Psoas muscle (tissue), 8 donors: ENCODE data around the gene BMPR1B. TPM values are rescaled to one million over a fixed set of nuclear protein-coding genes. Genes with fewer than 3 reads are reported as not detected.

Source experiments
- ATAC-seq, 4 donors: fragments of 200-7000 bp; cut with Tn5 transposase; one replicate each; pipeline ENCODE4 v1.9.1; 2020; ENCODE audit warnings: moderate library complexity in 3 of 4, mild to moderate bottlenecking in 2 of 4
- DNase-seq, 2 donors: peaks; one replicate each; pipeline ENCODE4 v3.0.0-alpha.2; 2020
- H3K27ac ChIP-seq: fragments of 200-600 bp; one replicate; pipeline ENCODE4 v1.8.0; 2022
- H3K27me3 ChIP-seq, 3 donors: fragments of 200-600 bp in 1 of 3; one replicate each; pipeline versions ENCODE4 v1.6.1 to v1.8.0; 2013 to 2022; ENCODE audit warnings: low read length in 2 of 3, mild to moderate bottlenecking in 2 of 3, moderate library complexity in 1 of 3; ENCODE audit not compliant: insufficient read depth in 3 of 3
- H3K36me3 ChIP-seq, 2 donors: fragments of 200-600 bp in 1 of 2; one replicate each; pipeline versions ENCODE4 v1.6.1 to v1.8.0; 2013 to 2022; ENCODE audit warnings: low read depth in 1 of 2, mild to moderate bottlenecking in 1 of 2, moderate library complexity in 1 of 2; ENCODE audit not compliant: insufficient read depth in 1 of 2
- H3K4me1 ChIP-seq: fragments of 200-600 bp; one replicate; pipeline ENCODE4 v1.8.0; 2022
- H3K4me3 ChIP-seq: fragments of 200-600 bp; one replicate; pipeline ENCODE4 v1.8.0; 2022; ENCODE audit warnings: mild to moderate bottlenecking
- H3K9me3 ChIP-seq: fragments of 200-600 bp; one replicate; pipeline ENCODE4 v1.8.0; 2022
- CTCF ChIP-seq: fragments of 200-600 bp; IDR thresholded peaks from one replicate; pipeline ENCODE4 v1.8.0; 2022; ENCODE audit warnings: antibody characterized with exemption
- WGBS, 3 donors: extraction: QIAGEN DNeasy Blood & Tissue Kit; methylation state at CpG; one replicate each; pipeline versions ENCODE4 v1.1.6 to v1.1.7; 2013; 5-methylcytosine and 5-hydroxymethylcytosine counted together
- intact Hi-C, 2 donors: fragments of 100-400 bp; cut with DNase I; formaldehyde crosslinking; loops; one replicate each; pipeline versions ENCODE4 v1.11.0 to v1.14.2; 2022
- polyA plus RNA-seq, 3 donors: library from polyadenylated mRNA; stranded (reverse); fragments of 200-250 nt; gene quantifications; one replicate each; pipeline ENCODE4 v1.2.3, GENCODE V29; 2013
- total RNA-seq, 4 donors: library from RNA; stranded (reverse); fragmentation: NEBNext Ultra II Directional in 2 of 4; extraction: Animal tissue kit (Norgen Biotek cat#: 25700) in 2 of 4; gene quantifications; one replicate each; pipeline versions ENCODE4 v1.2.1 to v1.2.4, GENCODE V29; 2021 to 2023
- donor health status: healthy with polysubstance abuse.
- donor health status: DM: no; HTN: no; CAD: no; lungs with moderate emphysema.
- donor health status: Bipolar disorder and iron deficiency.
- donor health status: healthy.
- donor health status: DM: yes; HTN: yes; CAD: no.
- donor health status: DM: no; HTN: no; CAD: no.
- donor health status: DM: no; HTN: no; CAD: no.
- donor health status: DM: yes; HTN: yes; CAD: no.

Gene BMPR1B
- total and polyA plus RNA-seq, 7 donors, result 0.26 to 13.0 (median 1.0) TPM

- Histone ChIP-seq H3K4me3 (peak overlapping the region; percentile 8), H3K4me1 (peaks cover 12% of the 10 kb centered on the region), H3K27ac (no peak overlapping the region), H3K9me3 (no peaks in the 10 kb centered on the region), H3K27me3 (no peaks in the 10 kb centered on the region), H3K36me3 (no peaks in the 10 kb centered on the region)
- TF ChIP-seq CTCF, result no peak
- 29 to 39% (median 33%) methylated on average over 3 of the region's 3 CpGs for WGBS, 3 donors
- intact Hi-C loops, result loop anchor here (5.0 kb wide), 2 partner anchors 94 to 469 kb away; no protein-coding TSS in a partner anchor
- DNase-seq, result no peak
- ATAC-seq, result peak; percentile 86 to 95 (median 93)
Observed at GRCh38 chr4:95091272-95091671, 333.5 kb downstream of the BMPR1B start.

GRCh38 chr4:95092766-95093165 lies 335.0 kb downstream of the BMPR1B start:
- Histone ChIP-seq H3K36me3 (no peaks in the 10 kb centered on the region), H3K4me3 (peak overlapping the region; percentile 44), H3K27me3 (no peaks in the 10 kb centered on the region), H3K27ac (no peak overlapping the region), H3K9me3 (no peaks in the 10 kb centered on the region), H3K4me1 (peaks cover 12% of the 10 kb centered on the region)
- no peak for ATAC-seq
- DNase-seq, result no peak
- intact Hi-C loops, result loop anchor here (5.0 kb wide), 2 partner anchors 95 to 470 kb away; no protein-coding TSS in a partner anchor
- TF ChIP-seq CTCF, result no peak
- WGBS, 3 donors, result 15 to 33% (median 21%) methylated on average over 3 of the region's 3 CpGs

GRCh38 chr4:95093460-95093859 lies 335.7 kb downstream of the BMPR1B start:
- DNase-seq (no peak), ATAC-seq (no peak)
- intact Hi-C loops, result loop anchor here (5.0 kb wide), 2 partner anchors 96 to 471 kb away; no protein-coding TSS in a partner anchor
- no peak for TF ChIP-seq CTCF
- Histone ChIP-seq H3K27ac (no peak overlapping the region), H3K9me3 (no peaks in the 10 kb centered on the region), H3K36me3 (no peaks in the 10 kb centered on the region), H3K4me1 (peaks cover 11% of the 10 kb centered on the region), H3K4me3 (peak overlapping the region; percentile 16), H3K27me3 (no peaks in the 10 kb centered on the region)
- WGBS, 3 donors, result 57 to 94% (median 60%) methylated on average over 2 of the region's 2 CpGs

- DNase-seq, result no peak
- peaks cover 10% of the 10 kb centered on the region for H3K4me1 ChIP-seq
- whole genome bisulfite sequencing, 3 donors, result 55 to 85% (median 62%) methylated on average over 8 of the region's 8 CpGs
- H3K36me3 ChIP-seq, result no peaks in the 10 kb centered on the region
- TF ChIP-seq CTCF, result no peak
- H3K27me3 ChIP-seq, result no peaks in the 10 kb centered on the region
- H3K27ac ChIP-seq, result no peak overlapping the region
- peak overlapping the region; percentile 16 for H3K4me3 ChIP-seq
- intact Hi-C loops, result loop anchor here (5.0 kb wide), 2 partner anchors 97 to 472 kb away; no protein-coding TSS in a partner anchor
- peak in 2 of 4 donors; percentile 35 to 53 for ATAC-seq
- no peaks in the 10 kb centered on the region for H3K9me3 ChIP-seq
Observed at GRCh38 chr4:95093936-95094929, 336.5 kb downstream of the BMPR1B start.
